Central memory CD4-positive, alpha-beta T cell (primary cell): ENCODE results near the gene GPR18.

Experiments used
- DNase-seq: peaks from one replicate; pipeline ENCODE4 v3.0.0; 2022

Gene GPR18

DNA sequence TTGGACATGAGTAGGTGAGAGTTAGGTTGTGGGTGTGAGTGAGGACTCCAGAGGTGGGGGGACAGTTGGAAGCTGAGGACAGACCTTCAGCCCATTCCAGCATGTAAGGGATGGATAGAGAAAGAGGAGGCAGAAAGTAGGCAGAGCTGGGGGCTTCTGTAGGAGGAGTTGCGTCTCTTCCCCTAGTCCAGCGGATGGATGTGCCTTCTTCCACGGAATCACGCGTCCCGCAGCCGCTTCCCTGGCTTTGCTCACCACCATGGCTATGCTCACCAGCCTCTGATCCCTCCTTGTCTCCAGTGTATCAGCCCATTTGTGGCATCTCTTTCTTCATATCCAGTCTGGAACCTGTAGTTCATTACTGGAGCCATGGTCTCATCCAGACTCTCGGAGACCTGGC lies 52.0 kb downstream of the GPR18 start:
- no peak for DNase-seq

- DNase-seq = no peak
Measured at GRCh38 chr13:99205621-99206220, 52.5 kb downstream of the GPR18 start.
